ENCODE results near the gene VSX1.

VSX1 gene

GRCh38 chr20:25125636-25126035, 43.7 kb upstream of the VSX1 start:
- Histone ChIP-seq H3K9me3 (ENCODE audit: low read length) (no peaks in the 10 kb centered on the region), H3K9me2 (ENCODE audit: low read depth, low read length) (no peaks in the 10 kb centered on the region), H4K20me1 (ENCODE audit: insufficient read depth, low read length) (no peaks in the 10 kb centered on the region), H3K4me3 (ENCODE audit: low read depth, low read length, poor library complexity, severe bottlenecking) (no peak overlapping the region), H3K4me1 (ENCODE audit: insufficient read depth, low read length, severe bottlenecking) (no peaks in the 10 kb centered on the region), H3K27ac (ENCODE audit: low read depth, low read length, poor library complexity, severe bottlenecking) (no peak overlapping the region), H3K79me2 (ENCODE audit: insufficient read depth, low read length) (no peaks in the 10 kb centered on the region), H3F3A (ENCODE audit: insufficient read depth, low read length) (no peaks in the 10 kb centered on the region), H3K36me3 (ENCODE audit: insufficient read depth, low read length) (no peaks in the 10 kb centered on the region), H3K4me2 (ENCODE audit: low read length) (no peak overlapping the region), H3K27me3 (ENCODE audit: insufficient read depth, low read length) (no peaks in the 10 kb centered on the region), H3K9ac (ENCODE audit: low read length) (no peak overlapping the region), H2AFZ (ENCODE audit: low read length) (no peak overlapping the region)
- no peak for TF ChIP-seq CTCF (IDR thresholded peaks at IDR 0.05; ENCODE audit: low read length)
- TF ChIP-seq EZH2 (IDR thresholded peaks at IDR 0.05; ENCODE audit: borderline replicate concordance, low read length) = no peak

DNA sequence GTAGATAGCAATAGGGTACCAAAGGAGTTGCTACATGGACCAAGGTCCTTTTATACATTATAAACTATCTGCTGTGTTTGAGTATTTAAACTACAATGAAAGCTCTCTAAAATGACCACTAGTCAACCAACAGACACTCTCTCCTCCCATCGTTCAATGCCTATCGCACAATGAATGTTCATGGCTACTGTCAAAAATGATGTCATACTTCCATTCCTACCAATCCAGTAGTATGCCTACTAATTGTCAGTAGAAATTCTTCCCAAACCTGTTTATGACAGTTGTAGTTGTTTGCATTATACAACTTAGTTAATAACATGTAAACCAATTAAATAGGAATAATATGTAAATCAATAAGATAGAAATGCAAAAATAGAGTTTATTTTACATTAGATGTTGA, 39.0 kb upstream of the VSX1 start:
- no peak overlapping the region for H3K4me3 ChIP-seq (ENCODE audit: low read depth, low read length, poor library complexity, severe bottlenecking)
- H3K36me3 ChIP-seq (ENCODE audit: insufficient read depth, low read length) = no peaks in the 10 kb centered on the region
- H3K9me2 ChIP-seq (ENCODE audit: low read depth, low read length) = no peaks in the 10 kb centered on the region
- no peaks in the 10 kb centered on the region for H3F3A ChIP-seq (ENCODE audit: insufficient read depth, low read length)
- H3K4me1 ChIP-seq (ENCODE audit: insufficient read depth, low read length, severe bottlenecking) = no peaks in the 10 kb centered on the region
- H3K4me2 ChIP-seq (ENCODE audit: low read length) = no peak overlapping the region
- H3K27ac ChIP-seq (ENCODE audit: low read depth, low read length, poor library complexity, severe bottlenecking) = no peak overlapping the region
- H3K9ac ChIP-seq (ENCODE audit: low read length) = no peak overlapping the region
- H3K79me2 ChIP-seq (ENCODE audit: insufficient read depth, low read length) = no peaks in the 10 kb centered on the region
- no peaks in the 10 kb centered on the region for H3K9me3 ChIP-seq (ENCODE audit: low read length)
- H2AFZ ChIP-seq (ENCODE audit: low read length) = no peak overlapping the region
- TF ChIP-seq CTCF (IDR thresholded peaks at IDR 0.05; ENCODE audit: low read length) = no peak
- no peak for TF ChIP-seq EZH2 (IDR thresholded peaks at IDR 0.05; ENCODE audit: borderline replicate concordance, low read length)
- H3K27me3 ChIP-seq (ENCODE audit: insufficient read depth, low read length) = no peaks in the 10 kb centered on the region
- H4K20me1 ChIP-seq (ENCODE audit: insufficient read depth, low read length) = no peaks in the 10 kb centered on the region

- no peaks in the 10 kb centered on the region for H3K9me3 ChIP-seq (ENCODE audit: low read length)
- no peak overlapping the region for H3K9ac ChIP-seq (ENCODE audit: low read length)
- no peak overlapping the region for H3K4me3 ChIP-seq (ENCODE audit: low read depth, low read length, poor library complexity, severe bottlenecking)
- no peaks in the 10 kb centered on the region for H3K36me3 ChIP-seq (ENCODE audit: insufficient read depth, low read length)
- H3K27ac ChIP-seq (ENCODE audit: low read depth, low read length, poor library complexity, severe bottlenecking) = no peak overlapping the region
- TF ChIP-seq CTCF (IDR thresholded peaks at IDR 0.05; ENCODE audit: low read length) = no peak
- TF ChIP-seq EZH2 (IDR thresholded peaks at IDR 0.05; ENCODE audit: borderline replicate concordance, low read length) = no peak
- no peaks in the 10 kb centered on the region for H4K20me1 ChIP-seq (ENCODE audit: insufficient read depth, low read length)
- H3K4me2 ChIP-seq (ENCODE audit: low read length) = no peak overlapping the region
- no peaks in the 10 kb centered on the region for H3K9me2 ChIP-seq (ENCODE audit: low read depth, low read length)
- H3K4me1 ChIP-seq (ENCODE audit: insufficient read depth, low read length, severe bottlenecking) = no peaks in the 10 kb centered on the region
- no peaks in the 10 kb centered on the region for H3F3A ChIP-seq (ENCODE audit: insufficient read depth, low read length)
- no peak overlapping the region for H2AFZ ChIP-seq (ENCODE audit: low read length)
- no peaks in the 10 kb centered on the region for H3K79me2 ChIP-seq (ENCODE audit: insufficient read depth, low read length)
- H3K27me3 ChIP-seq (ENCODE audit: insufficient read depth, low read length) = no peaks in the 10 kb centered on the region
Measured at GRCh38 chr20:25120457-25120856, 38.5 kb upstream of the VSX1 start.

All from OCI-LY1 (cell line).